Hair follicle dermal papilla cell (primary cell): ENCODE measurements around the gene TBC1D10B. TPM values are rescaled to one million over a fixed set of nuclear protein-coding genes. Genes with fewer than 3 reads are reported as not detected.

ENCODE experiments used
- small RNA-seq: library from RNA; depleted of rRNA; stranded (forward); fragments of <200 nt; gene quantifications from one replicate; pipeline ENCODE3, GENCODE V24; 2012
- total RNA-seq: library from RNA; depleted of rRNA; stranded (reverse); fragments of >200 nt; gene quantifications from 2 replicates; pipeline ENCODE4 v1.2.3, GENCODE V29; 2012

The TBC1D10B gene
- 45.1 and 47.4 TPM in 2 replicates for total RNA-seq

GRCh38 chr16:30370456-30371247 is at the start of gene TBC1D10B:
TSS of gene TBC1D10B (minus strand) at chr16:30370494. CDS start at chr16:30370183, 311 bp downstream.

GRCh38 chr16:30407102-30407803 is 37.0 kb upstream of the TBC1D10B start, which contains the start of gene ZNF771:
TSS of gene ZNF771 (plus strand) at chr16:30407606. CDS start at chr16:30408054, 448 bp downstream.

GRCh38 chr16:30395155-30395991 is 25.1 kb upstream of the TBC1D10B start, which contains the start of gene ZNF48:
TSS of gene ZNF48 (plus strand) at chr16:30395420. CDS start at chr16:30395795, 375 bp downstream.

GRCh38 chr16:30382111-30382881 is 12.0 kb upstream of the TBC1D10B start, which contains the start of gene SEPTIN1:
TSS of gene SEPTIN1 (minus strand) at chr16:30382561. CDS start at chr16:30382542, 19 bp downstream.

GRCh38 chr16:30374538-30374937 is 4.2 kb upstream of the TBC1D10B start, which contains the start of gene MYL11:
TSS of gene MYL11 (plus strand) at chr16:30374802. CDS start at chr16:30374858, 56 bp downstream.

GRCh38 chr16:30355144-30355953 is 14.9 kb downstream of the TBC1D10B start, which contains the start of gene CD2BP2:
TSS of gene CD2BP2 (minus strand) at chr16:30355308. CDS start at chr16:30354681, 627 bp downstream.

Small RNA genes within 50 kb of the gene (small RNA-seq; reads per million reads assigned to genes)
- gene RF00406: 7.0 reads per million, percentile 85 among the genes with 10 or more reads in this experiment

Other genes with a start within 250 kb of the TBC1D10B start
- gene MAPK3, start 247.3 kb downstream of the TBC1D10B start, total RNA-seq: 44.9 and 57.8 TPM in 2 replicates
- gene CORO1A, start 186.9 kb downstream of the TBC1D10B start, total RNA-seq: 0.49 and 0.73 TPM in 2 replicates
- gene BOLA2B, start 176.8 kb downstream of the TBC1D10B start, total RNA-seq: 26.1 and 65.0 TPM in 2 replicates
- gene SLX1A, start 176.6 kb downstream of the TBC1D10B start, total RNA-seq: 15.9 and 17.8 TPM in 2 replicates
- gene SULT1A3, start 171.2 kb downstream of the TBC1D10B start, total RNA-seq: 3.7 and 3.8 TPM in 2 replicates
- 0.65 TPM in 1 of 2 replicates, not detected in the other for gene NPIPB13, start 122.0 kb downstream of the TBC1D10B start, total RNA-seq
- 28.8 and 30.7 TPM in 2 replicates for gene CD2BP2, start 15.2 kb downstream of the TBC1D10B start, total RNA-seq
- gene MYL11, start 4.3 kb upstream of the TBC1D10B start, total RNA-seq: not detected in 2 replicates
- gene SEPTIN1, start 12.1 kb upstream of the TBC1D10B start, total RNA-seq: 0.12 and 0.32 TPM in 2 replicates
- 6.3 and 8.0 TPM in 2 replicates for gene ZNF48, start 24.9 kb upstream of the TBC1D10B start, total RNA-seq
- gene ZNF771, start 37.1 kb upstream of the TBC1D10B start, total RNA-seq: 10.8 and 11.5 TPM in 2 replicates
- gene DCTPP1, start 59.5 kb upstream of the TBC1D10B start, total RNA-seq: 7.3 and 8.6 TPM in 2 replicates
- 9.1 and 12.0 TPM in 2 replicates for gene SEPHS2, start 75.4 kb upstream of the TBC1D10B start, total RNA-seq
- not detected in 2 replicates for gene ITGAL, start 102.2 kb upstream of the TBC1D10B start, total RNA-seq
- gene ZNF768, start 156.1 kb upstream of the TBC1D10B start, total RNA-seq: 31.5 and 32.9 TPM in 2 replicates
- gene ZNF747, start 164.4 kb upstream of the TBC1D10B start, total RNA-seq: 15.3 and 16.6 TPM in 2 replicates
- gene ZNF764, start 187.9 kb upstream of the TBC1D10B start, total RNA-seq: 8.6 and 9.7 TPM in 2 replicates
- gene ZNF688, start 201.2 kb upstream of the TBC1D10B start, total RNA-seq: 7.2 and 12.5 TPM in 2 replicates
- gene ZNF785, start 215.2 kb upstream of the TBC1D10B start, total RNA-seq: 11.1 and 15.6 TPM in 2 replicates
- 13.8 and 17.0 TPM in 2 replicates for gene ZNF689, start 239.9 kb upstream of the TBC1D10B start, total RNA-seq